ENCODE data around the gene RAB31. TPM values are rescaled to one million over a fixed set of nuclear protein-coding genes. Genes with fewer than 3 reads are reported as not detected.

Gene RAB31
- total RNA-seq, 2 donors from 2014 or later: 4.3 to 8.0 TPM

DNA sequence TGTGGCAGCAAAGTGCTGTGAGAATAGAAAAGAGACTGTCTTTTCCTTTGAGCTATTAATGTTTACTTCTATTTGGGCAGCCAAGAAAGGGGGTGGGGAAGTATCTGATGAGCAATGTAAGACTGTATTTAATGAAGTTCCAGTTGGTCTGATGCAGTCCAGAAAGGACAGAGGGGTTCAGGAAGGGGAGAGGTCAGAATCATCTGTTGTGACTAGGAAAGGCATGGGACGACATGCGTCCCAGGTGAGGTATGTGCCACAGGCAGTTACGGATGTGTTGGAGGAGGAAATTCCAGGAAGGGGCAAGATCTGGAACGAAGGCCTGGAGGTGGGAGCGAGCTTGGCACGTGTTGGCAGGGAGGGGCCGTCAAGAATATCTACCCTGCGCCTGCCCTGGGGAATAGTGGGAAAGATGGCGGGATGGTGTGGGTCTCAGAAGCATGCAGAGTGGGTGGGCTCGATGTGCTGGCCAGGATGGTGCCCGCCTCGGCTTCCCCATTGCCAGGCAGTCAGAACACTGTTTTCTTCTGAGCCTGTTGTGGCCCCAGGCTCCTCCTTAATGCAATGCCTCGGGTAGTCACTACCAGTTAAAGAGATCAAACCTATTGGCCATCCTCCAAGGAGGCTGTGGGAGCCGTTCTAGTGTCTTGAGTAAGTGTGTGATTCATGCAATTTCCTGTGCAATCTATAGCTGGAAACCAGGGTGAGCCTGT lies 119.8 kb downstream of the RAB31 start:
- Histone ChIP-seq H3K36me3 (replicated peaks in 1 of 2; ENCODE audit: insufficient read depth in 1 of 2, low read depth in 2 of 2) (no peaks in the 10 kb centered on the region), H3K9me3 (no peaks in the 10 kb centered on the region), H3K27me3 (no peaks in the 10 kb centered on the region), H3K27ac (peak overlapping the region in 1 of 4 donors; percentile 76), H3K4me1 (peaks cover 12% of the 10 kb centered on the region), H3K4me3 (no peak overlapping the region)
- TF ChIP-seq, protein P1, sequence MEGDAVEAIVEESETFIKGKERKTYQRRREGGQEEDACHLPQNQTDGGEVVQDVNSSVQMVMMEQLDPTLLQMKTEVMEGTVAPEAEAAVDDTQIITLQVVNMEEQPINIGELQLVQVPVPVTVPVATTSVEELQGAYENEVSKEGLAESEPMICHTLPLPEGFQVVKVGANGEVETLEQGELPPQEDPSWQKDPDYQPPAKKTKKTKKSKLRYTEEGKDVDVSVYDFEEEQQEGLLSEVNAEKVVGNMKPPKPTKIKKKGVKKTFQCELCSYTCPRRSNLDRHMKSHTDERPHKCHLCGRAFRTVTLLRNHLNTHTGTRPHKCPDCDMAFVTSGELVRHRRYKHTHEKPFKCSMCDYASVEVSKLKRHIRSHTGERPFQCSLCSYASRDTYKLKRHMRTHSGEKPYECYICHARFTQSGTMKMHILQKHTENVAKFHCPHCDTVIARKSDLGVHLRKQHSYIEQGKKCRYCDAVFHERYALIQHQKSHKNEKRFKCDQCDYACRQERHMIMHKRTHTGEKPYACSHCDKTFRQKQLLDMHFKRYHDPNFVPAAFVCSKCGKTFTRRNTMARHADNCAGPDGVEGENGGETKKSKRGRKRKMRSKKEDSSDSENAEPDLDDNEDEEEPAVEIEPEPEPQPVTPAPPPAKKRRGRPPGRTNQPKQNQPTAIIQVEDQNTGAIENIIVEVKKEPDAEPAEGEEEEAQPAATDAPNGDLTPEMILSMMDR (IDR thresholded peaks at IDR 0.05): no peak
- TF ChIP-seq POLR2A (IDR thresholded peaks at IDR 0.05): peak in 1 of 3 donors; percentile 42
- 66 to 77% methylated on average over 14 of the region's 14 CpGs for WGBS, 2 donors
- peak in 2 of 4 donors; percentile 33 to 79 for DNase-seq
- intact Hi-C loops (cut with DNase I): no loop called here
- ATAC-seq: no peak

DNA sequence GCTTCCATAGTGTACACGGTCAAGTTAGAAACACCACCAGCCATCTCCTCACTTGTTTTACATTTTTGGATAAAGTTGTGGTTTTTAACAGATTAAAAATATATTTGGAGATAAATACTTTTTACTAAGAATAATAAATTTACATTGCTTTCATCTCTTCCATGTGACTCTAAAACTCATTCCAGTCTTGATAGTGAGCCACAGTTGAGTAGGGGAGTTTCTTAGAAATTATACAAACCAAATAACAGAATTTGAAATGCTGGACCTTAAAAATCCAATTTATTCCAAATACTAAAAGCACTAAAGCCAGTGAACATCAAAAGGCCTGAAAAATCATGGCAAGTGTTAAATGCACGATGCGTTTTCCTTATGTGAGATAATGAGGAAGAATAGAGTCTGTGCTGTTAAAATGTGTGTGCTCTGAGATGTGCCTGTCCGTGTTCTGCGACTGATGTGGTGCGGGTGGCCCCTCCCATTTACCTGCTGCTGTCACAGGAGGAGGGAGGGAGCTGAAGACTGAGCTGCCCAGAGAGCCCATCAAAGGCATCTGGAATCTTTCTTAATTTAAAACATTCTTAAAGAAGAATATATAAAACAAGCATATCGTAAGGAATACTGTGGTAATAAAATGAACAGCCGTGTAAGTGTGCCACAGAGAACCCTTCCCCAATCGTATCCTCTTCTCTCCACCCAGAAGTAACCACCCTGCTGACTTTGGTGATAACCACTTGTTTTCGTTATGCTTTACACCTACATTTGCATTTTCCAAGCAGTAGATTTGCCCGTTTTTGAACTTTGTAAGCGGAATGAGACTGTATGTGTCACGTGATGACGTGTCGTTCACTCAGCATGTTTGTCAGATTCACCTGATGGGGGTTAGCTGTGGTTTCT lies 120.7 kb downstream of the RAB31 start:
- peak overlapping the region in 1 of 4 donors; percentile 76 for H3K27ac ChIP-seq
- WGBS, 2 donors: 74 to 83% methylated on average over 15 of the region's 15 CpGs
- no peaks in the 10 kb centered on the region for H3K27me3 ChIP-seq
- H3K4me1 ChIP-seq: peaks cover 12% of the 10 kb centered on the region
- TF ChIP-seq, protein P1 (IDR thresholded peaks at IDR 0.05): no peak
- no peak for TF ChIP-seq POLR2A (IDR thresholded peaks at IDR 0.05)
- ATAC-seq (no peak), DNase-seq (no peak)
- H3K9me3 ChIP-seq: no peaks in the 10 kb centered on the region
- H3K4me3 ChIP-seq: no peak overlapping the region
- no peaks in the 10 kb centered on the region for H3K36me3 ChIP-seq (replicated peaks in 1 of 2; ENCODE audit: insufficient read depth in 1 of 2, low read depth in 2 of 2)
- intact Hi-C loops (cut with DNase I): no loop called here

DNA sequence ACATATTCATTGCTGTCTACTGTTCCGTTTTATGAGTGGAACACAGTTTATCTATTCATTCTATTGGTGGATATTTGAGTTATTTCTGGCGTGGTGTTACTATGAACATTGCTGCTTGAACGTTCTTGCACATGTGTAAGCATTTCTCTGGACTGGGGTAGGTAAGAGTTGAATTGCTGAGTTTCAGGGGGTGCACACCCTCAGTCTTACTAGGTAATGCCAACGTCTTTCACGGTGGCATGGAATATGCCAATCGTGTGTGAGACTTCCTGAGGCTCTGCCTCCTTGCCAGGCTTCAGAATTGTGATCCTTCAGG lies 121.3 kb downstream of the RAB31 start:
- no peak for DNase-seq
- intact Hi-C loops (cut with DNase I): no loop called here
- no peak for ATAC-seq
- H3K9me3 ChIP-seq: no peaks in the 10 kb centered on the region
- H3K4me1 ChIP-seq: peaks cover 12% of the 10 kb centered on the region
- no peak overlapping the region for H3K27ac ChIP-seq
- H3K4me3 ChIP-seq: no peak overlapping the region
- no peak for TF ChIP-seq POLR2A (IDR thresholded peaks at IDR 0.05)
- TF ChIP-seq, protein P1 (IDR thresholded peaks at IDR 0.05): no peak
- no peaks in the 10 kb centered on the region for H3K27me3 ChIP-seq
- H3K36me3 ChIP-seq (replicated peaks in 1 of 2; ENCODE audit: insufficient read depth in 1 of 2, low read depth in 2 of 2): no peaks in the 10 kb centered on the region
- WGBS, 2 donors: 64 to 65% methylated on average over 6 of the region's 6 CpGs

DNA sequence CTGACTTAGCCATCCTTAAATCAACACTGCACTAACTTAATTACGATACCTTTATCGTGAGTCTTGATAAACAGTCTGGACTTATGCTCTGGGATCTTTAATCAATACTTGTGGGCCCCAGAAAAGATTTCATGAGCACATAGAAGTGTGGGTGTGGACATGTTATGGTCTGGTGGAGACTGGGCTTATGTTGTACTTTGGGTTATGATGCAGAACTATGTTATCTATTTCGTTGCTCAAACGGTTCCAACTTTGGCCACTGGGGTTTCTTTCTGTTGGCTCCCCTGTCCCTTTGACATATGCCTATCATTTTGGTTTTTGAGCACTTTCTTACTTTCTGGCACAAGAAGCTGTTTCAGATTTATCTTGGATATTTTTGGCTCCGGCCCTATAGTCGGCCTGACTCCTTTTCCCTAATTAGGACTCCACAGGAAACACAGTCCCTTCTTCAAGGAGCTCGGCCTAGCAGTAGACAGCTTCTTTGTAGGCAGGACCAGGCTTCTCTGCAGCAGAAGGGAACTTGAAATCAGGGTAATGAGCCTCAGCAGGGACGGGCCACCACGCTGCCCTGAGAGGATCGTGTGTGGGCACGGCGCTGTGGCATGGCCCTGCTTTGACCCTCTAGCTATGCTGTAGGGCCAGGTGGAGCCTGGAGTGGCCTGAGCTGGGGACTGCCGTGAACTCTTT lies 123.1 kb downstream of the RAB31 start:
- ATAC-seq: no peak

More for the DNA sequence above, 123.1 kb downstream of the RAB31 start:
- Histone ChIP-seq H3K4me1 (no peaks in the 10 kb centered on the region), H3K27me3 (no peaks in the 10 kb centered on the region), H3K9me3 (no peaks in the 10 kb centered on the region), H3K4me3 (no peak overlapping the region), H3K27ac (no peak overlapping the region), H3K36me3 (replicated peaks in 1 of 2; ENCODE audit: insufficient read depth in 1 of 2, low read depth in 2 of 2) (no peaks in the 10 kb centered on the region)
- 79 to 87% methylated on average over 7 to 13 of the region's 13 CpGs for WGBS, 2 donors
- intact Hi-C loops (cut with DNase I): no loop called here
- DNase-seq: no peak
- no peak for TF ChIP-seq POLR2A (IDR thresholded peaks at IDR 0.05)
- TF ChIP-seq, protein P1 (IDR thresholded peaks at IDR 0.05): no peak
